HEK293 (cell line): ENCODE measurements around the gene INO80E.

Source experiments
- BCL11B ChIP-seq: fragments of 450-650 bp; formaldehyde crosslinking; IDR thresholded peaks from 2 replicates; pipeline ENCODE4 v1.5.1; 2016; ENCODE audit warnings: low read depth, missing biosample characterization, missing genetic modification characterization
- GLI2 ChIP-seq: fragments of 450-650 bp; formaldehyde crosslinking; IDR thresholded peaks from 2 replicates; pipeline ENCODE4; 2017; ENCODE audit warnings: missing biosample characterization, missing genetic modification characterization, low read depth, borderline replicate concordance
- GLIS2 ChIP-seq: fragments of 450-650 bp; formaldehyde crosslinking; IDR thresholded peaks from 2 replicates; pipeline ENCODE4 v1.5.1; 2016; ENCODE audit warnings: missing biosample characterization, missing genetic modification characterization
- HIC1 ChIP-seq: fragments of 450-650 bp; formaldehyde crosslinking; IDR thresholded peaks from 2 replicates; pipeline ENCODE4 v1.5.1; 2016; ENCODE audit warnings: missing biosample characterization, missing genetic modification characterization
- HOXA7 ChIP-seq: sonication (generic); formaldehyde crosslinking; IDR thresholded peaks from 2 replicates; pipeline ENCODE4 v1.8.1; 2022; ENCODE audit warnings: missing genetic modification reagents, borderline replicate concordance
- MZF1 ChIP-seq: fragments of 450-650 bp; formaldehyde crosslinking; IDR thresholded peaks from 2 replicates; pipeline ENCODE4 v1.5.1; 2017; ENCODE audit warnings: missing biosample characterization, missing genetic modification characterization, borderline replicate concordance
- PBX3 ChIP-seq: sonication (generic); formaldehyde crosslinking; IDR thresholded peaks from 2 replicates; pipeline ENCODE4 v1.8.1; 2022; ENCODE audit warnings: mild to moderate bottlenecking, moderate library complexity, missing genetic modification reagents
- PRDM1 ChIP-seq: fragments of 450-650 bp; formaldehyde crosslinking; IDR thresholded peaks from 2 replicates; pipeline ENCODE4; 2016; ENCODE audit warnings: missing biosample characterization, missing genetic modification characterization
- SP2 ChIP-seq: fragments of 450-650 bp; formaldehyde crosslinking; IDR thresholded peaks from 2 replicates; pipeline ENCODE4 v1.5.1; 2016; ENCODE audit warnings: missing biosample characterization, missing genetic modification characterization
- WT1 ChIP-seq: fragments of 450-650 bp; formaldehyde crosslinking; IDR thresholded peaks from 2 replicates; pipeline ENCODE4 v1.5.1; 2016; ENCODE audit warnings: missing biosample characterization, missing genetic modification characterization
- ZEB2 ChIP-seq: fragments of 450-650 bp; formaldehyde crosslinking; IDR thresholded peaks from 2 replicates; pipeline ENCODE4 v1.5.1; 2016; ENCODE audit warnings: missing biosample characterization, missing genetic modification characterization
- ZNF10 ChIP-seq: fragments of 450-650 bp; formaldehyde crosslinking; IDR thresholded peaks from 2 replicates; pipeline ENCODE4 v1.5.1; 2017; ENCODE audit warnings: missing biosample characterization, missing genetic modification characterization
- ZNF121 ChIP-seq: fragments of 450-650 bp; formaldehyde crosslinking; IDR thresholded peaks from 2 replicates; pipeline ENCODE4 v1.5.1; 2016; ENCODE audit warnings: missing biosample characterization, missing genetic modification characterization
- ZNF221 ChIP-seq: fragments of 450-650 bp; formaldehyde crosslinking; IDR thresholded peaks from 2 replicates; pipeline ENCODE4 v1.5.1; 2017; ENCODE audit warnings: missing biosample characterization, missing genetic modification characterization, borderline replicate concordance
- ZNF23 ChIP-seq: fragments of 450-650 bp; formaldehyde crosslinking; IDR thresholded peaks from 2 replicates; pipeline ENCODE4 v1.5.1; 2016; ENCODE audit warnings: missing biosample characterization, missing genetic modification characterization, borderline replicate concordance
- ZNF433 ChIP-seq: fragments of 450-650 bp; formaldehyde crosslinking; IDR thresholded peaks from 2 replicates; pipeline ENCODE4 v1.5.1; 2016; ENCODE audit warnings: missing biosample characterization, missing genetic modification characterization, low read depth
- ZNF510 ChIP-seq: fragments of 450-650 bp; formaldehyde crosslinking; IDR thresholded peaks from 2 replicates; pipeline ENCODE4 v1.5.1; 2018; ENCODE audit warnings: mild to moderate bottlenecking, missing genetic modification characterization, missing biosample characterization; ENCODE audit not compliant: insufficient replicate concordance
- ZNF513 ChIP-seq: fragments of 450-650 bp; IDR thresholded peaks from 2 replicates; pipeline ENCODE4 v1.5.1; 2018; ENCODE audit warnings: missing biosample characterization, missing genetic modification characterization
- ZNF548 ChIP-seq: fragments of 450-650 bp; formaldehyde crosslinking; IDR thresholded peaks from 2 replicates; pipeline ENCODE4 v1.5.1; 2016; ENCODE audit warnings: missing biosample characterization, missing genetic modification characterization
- ZNF549 ChIP-seq: fragments of 450-650 bp; IDR thresholded peaks from 2 replicates; pipeline ENCODE4 v1.5.1; 2018; ENCODE audit warnings: missing biosample characterization, missing genetic modification characterization, mild to moderate bottlenecking, inconsistent platforms, moderate library complexity
- ZNF561 ChIP-seq: fragments of 450-650 bp; IDR thresholded peaks from 2 replicates; pipeline ENCODE4 v1.5.1; 2018; ENCODE audit warnings: missing biosample characterization, missing genetic modification characterization, borderline replicate concordance
- ZNF571 ChIP-seq: fragments of 450-650 bp; formaldehyde crosslinking; IDR thresholded peaks from 2 replicates; pipeline ENCODE4 v1.5.0; 2017; ENCODE audit warnings: missing biosample characterization, missing genetic modification characterization
- ZNF580 ChIP-seq: fragments of 450-650 bp; formaldehyde crosslinking; IDR thresholded peaks from 2 replicates; pipeline ENCODE4 v1.5.1; 2016; ENCODE audit warnings: missing biosample characterization, missing genetic modification characterization
- ZNF626 ChIP-seq: fragments of 450-650 bp; sonication (Bioruptor Pico); formaldehyde crosslinking; IDR thresholded peaks from 2 replicates; pipeline ENCODE4 v1.5.1; 2018; ENCODE audit warnings: missing biosample characterization, missing genetic modification characterization, inconsistent platforms
- ZNF629 ChIP-seq: fragments of 450-650 bp; formaldehyde crosslinking; IDR thresholded peaks from 2 replicates; pipeline ENCODE4 v1.5.1; 2017; ENCODE audit warnings: missing biosample characterization, missing genetic modification characterization
- ZNF670 ChIP-seq: fragments of 450-650 bp; formaldehyde crosslinking; IDR thresholded peaks from 2 replicates; pipeline ENCODE4 v1.5.1; 2016; ENCODE audit warnings: missing biosample characterization, missing genetic modification characterization, low read depth
- TF ChIP-seq, protein P1 (sequence below): fragments of 450-650 bp; formaldehyde crosslinking; IDR thresholded peaks from 2 replicates; pipeline ENCODE4 v1.5.1; 2016; ENCODE audit warnings: missing biosample characterization, missing genetic modification characterization, borderline replicate concordance
- TF ChIP-seq, protein P2 (sequence below): fragments of 450-650 bp; formaldehyde crosslinking; conservative IDR thresholded peaks from 2 replicates; pipeline ENCODE4 v1.5.1; 2016; ENCODE audit warnings: low read depth, missing biosample characterization, missing genetic modification characterization

INO80E gene

DNA sequence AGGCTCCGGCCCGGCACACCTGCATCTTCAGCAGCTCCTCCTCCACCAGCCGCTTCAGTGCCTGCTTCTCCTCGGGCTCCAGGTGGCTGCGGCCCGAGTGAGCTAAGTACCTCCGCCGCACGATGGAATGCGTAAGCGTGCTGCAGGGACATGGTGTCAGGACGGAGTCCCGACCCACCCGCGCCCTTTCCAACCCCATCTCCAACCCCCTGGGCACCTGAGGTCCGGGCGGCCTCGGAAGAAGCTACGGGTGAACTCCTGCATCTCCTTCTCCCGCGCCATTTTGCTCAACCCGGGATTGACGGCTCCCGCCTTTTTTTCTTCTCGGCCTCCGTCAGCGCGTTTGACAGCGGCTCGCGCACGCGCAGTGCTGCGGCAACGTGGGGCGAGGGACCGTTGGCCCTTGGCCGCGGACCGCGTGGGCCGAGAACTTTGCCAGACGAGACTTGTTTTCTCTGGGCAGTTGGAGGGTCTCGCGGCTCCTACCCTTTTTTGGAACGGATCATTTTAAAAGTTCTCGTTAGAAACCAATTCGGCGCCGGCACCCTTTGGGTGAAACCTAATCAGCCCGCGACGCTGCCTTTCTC is 624 bp upstream of the INO80E start, which contains the start of gene HIRIP3 (continued):
- TF ChIP-seq ZNF513 (tag by site-specific recombination) (peak; percentile 49; the same call in 1 of the 2 replicates), SP2 (tag by site-specific recombination) (peak; percentile 77), HIC1 (tag by site-specific recombination) (no peak), GLI2 (tag by site-specific recombination) (no peak), ZNF221 (no peak), ZNF510 (tag by site-specific recombination) (no peak), MZF1 (tag by site-specific recombination) (no peak), ZNF626 (no peak), HOXA7 (CRISPR knock-in tag) (no peak), PBX3 (peak; percentile 82), ZNF121 (tag by site-specific recombination) (no peak), ZNF571 (tag by site-specific recombination) (no peak), WT1 (tag by site-specific recombination) (peak; percentile 22; the same call in 1 of the 2 replicates), ZNF561 (tag by site-specific recombination) (no peak), ZNF670 (tag by site-specific recombination) (no peak), ZNF433 (tag by site-specific recombination) (no peak), ZEB2 (peak; percentile 87), ZNF548 (tag by site-specific recombination) (no peak), PRDM1 (tag by site-specific recombination) (no peak), ZNF629 (tag by site-specific recombination) (no peak), GLIS2 (peak; percentile 75), ZNF549 (no peak), ZNF580 (no peak), ZNF23 (no peak), BCL11B (tag by site-specific recombination) (no peak), ZNF10 (tag by site-specific recombination) (peak; percentile 43)
- TF ChIP-seq, protein P1, sequence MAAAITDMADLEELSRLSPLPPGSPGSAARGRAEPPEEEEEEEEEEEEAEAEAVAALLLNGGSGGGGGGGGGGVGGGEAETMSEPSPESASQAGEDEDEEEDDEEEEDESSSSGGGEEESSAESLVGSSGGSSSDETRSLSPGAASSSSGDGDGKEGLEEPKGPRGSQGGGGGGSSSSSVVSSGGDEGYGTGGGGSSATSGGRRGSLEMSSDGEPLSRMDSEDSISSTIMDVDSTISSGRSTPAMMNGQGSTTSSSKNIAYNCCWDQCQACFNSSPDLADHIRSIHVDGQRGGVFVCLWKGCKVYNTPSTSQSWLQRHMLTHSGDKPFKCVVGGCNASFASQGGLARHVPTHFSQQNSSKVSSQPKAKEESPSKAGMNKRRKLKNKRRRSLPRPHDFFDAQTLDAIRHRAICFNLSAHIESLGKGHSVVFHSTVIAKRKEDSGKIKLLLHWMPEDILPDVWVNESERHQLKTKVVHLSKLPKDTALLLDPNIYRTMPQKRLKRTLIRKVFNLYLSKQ (tag by site-specific recombination), result no peak
- TF ChIP-seq, protein P2, sequence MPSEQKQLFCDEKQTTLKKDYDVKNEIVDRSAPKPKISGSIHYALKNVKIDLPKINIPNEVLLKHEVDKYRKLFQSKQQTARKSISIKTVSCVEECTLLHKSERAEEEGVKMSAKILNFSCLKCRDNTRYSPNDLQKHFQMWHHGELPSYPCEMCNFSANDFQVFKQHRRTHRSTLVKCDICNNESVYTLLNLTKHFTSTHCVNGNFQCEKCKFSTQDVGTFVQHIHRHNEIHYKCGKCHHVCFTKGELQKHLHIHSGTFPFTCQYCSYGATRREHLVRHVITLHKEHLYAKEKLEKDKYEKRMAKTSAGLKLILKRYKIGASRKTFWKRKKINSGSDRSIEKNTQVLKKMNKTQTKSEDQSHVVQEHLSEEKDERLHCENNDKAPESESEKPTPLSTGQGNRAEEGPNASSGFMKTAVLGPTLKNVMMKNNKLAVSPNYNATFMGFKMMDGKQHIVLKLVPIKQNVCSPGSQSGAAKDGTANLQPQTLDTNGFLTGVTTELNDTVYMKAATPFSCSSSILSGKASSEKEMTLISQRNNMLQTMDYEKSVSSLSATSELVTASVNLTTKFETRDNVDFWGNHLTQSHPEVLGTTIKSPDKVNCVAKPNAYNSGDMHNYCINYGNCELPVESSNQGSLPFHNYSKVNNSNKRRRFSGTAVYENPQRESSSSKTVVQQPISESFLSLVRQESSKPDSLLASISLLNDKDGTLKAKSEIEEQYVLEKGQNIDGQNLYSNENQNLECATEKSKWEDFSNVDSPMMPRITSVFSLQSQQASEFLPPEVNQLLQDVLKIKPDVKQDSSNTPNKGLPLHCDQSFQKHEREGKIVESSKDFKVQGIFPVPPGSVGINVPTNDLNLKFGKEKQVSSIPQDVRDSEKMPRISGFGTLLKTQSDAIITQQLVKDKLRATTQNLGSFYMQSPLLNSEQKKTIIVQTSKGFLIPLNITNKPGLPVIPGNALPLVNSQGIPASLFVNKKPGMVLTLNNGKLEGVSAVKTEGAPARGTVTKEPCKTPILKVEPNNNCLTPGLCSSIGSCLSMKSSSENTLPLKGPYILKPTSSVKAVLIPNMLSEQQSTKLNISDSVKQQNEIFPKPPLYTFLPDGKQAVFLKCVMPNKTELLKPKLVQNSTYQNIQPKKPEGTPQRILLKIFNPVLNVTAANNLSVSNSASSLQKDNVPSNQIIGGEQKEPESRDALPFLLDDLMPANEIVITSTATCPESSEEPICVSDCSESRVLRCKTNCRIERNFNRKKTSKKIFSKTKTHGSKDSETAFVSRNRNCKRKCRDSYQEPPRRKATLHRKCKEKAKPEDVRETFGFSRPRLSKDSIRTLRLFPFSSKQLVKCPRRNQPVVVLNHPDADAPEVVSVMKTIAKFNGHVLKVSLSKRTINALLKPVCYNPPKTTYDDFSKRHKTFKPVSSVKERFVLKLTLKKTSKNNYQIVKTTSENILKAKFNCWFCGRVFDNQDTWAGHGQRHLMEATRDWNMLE (tag by site-specific recombination), result peak; percentile 7; the same call in 1 of the 2 replicates
